OCI-LY3 (cell line): ENCODE results near the gene RPL38.

ENCODE experiments used
- H2AFZ ChIP-seq: fragments of 200-600, 300-600 bp; shearing (Covaris generic); 2 replicates; pipeline ENCODE4 v1.6.0; 2014; ENCODE audit warnings: antibody characterized with exemption, low read depth, low read length
- H3K27ac ChIP-seq: fragments of 200-600, 300-600 bp; sonication (generic); 2 replicates; pipeline ENCODE4 v1.5.1; 2014; ENCODE audit warnings: mild to moderate bottlenecking, low read length, moderate library complexity, mixed read lengths
- H3K27me3 ChIP-seq: fragments of 200-600, 300-600 bp; sonication (generic); 2 replicates; pipeline ENCODE4 v1.6.1; 2014; ENCODE audit warnings: low read depth, low read length, mixed read lengths
- H3K36me3 ChIP-seq: fragments of 200-600, 300-600 bp; sonication (generic); replicated peaks from 2 replicates; pipeline ENCODE3; 2014; ENCODE audit warnings: low read depth, low read length, mixed read lengths
- H3K4me1 ChIP-seq: fragments of 300-600, 200-600 bp; sonication (generic); 2 replicates; pipeline ENCODE4 v1.6.1; 2014; ENCODE audit warnings: low read length, mixed read lengths
- H3K4me2 ChIP-seq: fragments of 200-600, 300-600 bp; sonication (generic); 2 replicates; pipeline ENCODE4 v1.6.1; 2014; ENCODE audit warnings: low read length, mixed read lengths
- H3K4me3 ChIP-seq: fragments of 300-600, 200-600 bp; sonication (generic); 2 replicates; pipeline ENCODE4 v1.5.1; 2014; ENCODE audit warnings: antibody characterized with exemption, mild to moderate bottlenecking, low read length, moderate library complexity
- H3K79me2 ChIP-seq: fragments of 300-600, 200-600 bp; shearing (Covaris generic); 2 replicates; pipeline ENCODE4 v1.6.1; 2014; ENCODE audit warnings: mild to moderate bottlenecking, low read length, mixed read lengths
- H3K9ac ChIP-seq: fragments of 300-600, 200-600 bp; shearing (Covaris generic); 2 replicates; pipeline ENCODE4 v1.6.0; 2014; ENCODE audit warnings: mild to moderate bottlenecking, low read length, moderate library complexity
- H3K9me3 ChIP-seq: fragments of 200-600, 300-600 bp; shearing (Covaris generic); 2 replicates; pipeline ENCODE4 v1.6.1; 2014; ENCODE audit warnings: low read length, mixed read lengths; ENCODE audit not compliant: insufficient read depth
- H4K20me1 ChIP-seq: fragments of 200-600, 300-600 bp; sonication (generic); 2 replicates; pipeline ENCODE4 v1.6.1; 2016; ENCODE audit warnings: low read length, mixed read lengths; ENCODE audit not compliant: insufficient read depth
- EZH2phosphoT487 ChIP-seq: fragments of 200-600 bp; shearing (Covaris generic); IDR thresholded peaks from 2 replicates; pipeline ENCODE4 v1.6.1; 2018; ENCODE audit warnings: antibody characterized with exemption, mixed run types, low read depth
- TF ChIP-seq, protein P1 (sequence below): fragments of 200-600, 300-600 bp; sonication (generic); IDR thresholded peaks from 2 replicates; pipeline ENCODE4 v1.5.1; 2014; ENCODE audit warnings: antibody characterized with exemption, low read length, low read depth

The RPL38 gene

GRCh38 chr17:74182041-74182723 lies 21.3 kb upstream of the RPL38 start:
- Histone ChIP-seq H3K27ac (no peak overlapping the region), H3K27me3 (peaks cover 15% of the 10 kb centered on the region), H3K9me3 (no peaks in the 10 kb centered on the region), H3K4me1 (no peaks in the 10 kb centered on the region), H2AFZ (no peak overlapping the region), H3K36me3 (no peaks in the 10 kb centered on the region), H4K20me1 (no peaks in the 10 kb centered on the region), H3K4me3 (no peak overlapping the region), H3K4me2 (no peak overlapping the region), H3K79me2 (no peaks in the 10 kb centered on the region), H3K9ac (no peak overlapping the region)
- no peak for TF ChIP-seq EZH2phosphoT487
- TF ChIP-seq, protein P1, sequence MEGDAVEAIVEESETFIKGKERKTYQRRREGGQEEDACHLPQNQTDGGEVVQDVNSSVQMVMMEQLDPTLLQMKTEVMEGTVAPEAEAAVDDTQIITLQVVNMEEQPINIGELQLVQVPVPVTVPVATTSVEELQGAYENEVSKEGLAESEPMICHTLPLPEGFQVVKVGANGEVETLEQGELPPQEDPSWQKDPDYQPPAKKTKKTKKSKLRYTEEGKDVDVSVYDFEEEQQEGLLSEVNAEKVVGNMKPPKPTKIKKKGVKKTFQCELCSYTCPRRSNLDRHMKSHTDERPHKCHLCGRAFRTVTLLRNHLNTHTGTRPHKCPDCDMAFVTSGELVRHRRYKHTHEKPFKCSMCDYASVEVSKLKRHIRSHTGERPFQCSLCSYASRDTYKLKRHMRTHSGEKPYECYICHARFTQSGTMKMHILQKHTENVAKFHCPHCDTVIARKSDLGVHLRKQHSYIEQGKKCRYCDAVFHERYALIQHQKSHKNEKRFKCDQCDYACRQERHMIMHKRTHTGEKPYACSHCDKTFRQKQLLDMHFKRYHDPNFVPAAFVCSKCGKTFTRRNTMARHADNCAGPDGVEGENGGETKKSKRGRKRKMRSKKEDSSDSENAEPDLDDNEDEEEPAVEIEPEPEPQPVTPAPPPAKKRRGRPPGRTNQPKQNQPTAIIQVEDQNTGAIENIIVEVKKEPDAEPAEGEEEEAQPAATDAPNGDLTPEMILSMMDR, result no peak

DNA sequence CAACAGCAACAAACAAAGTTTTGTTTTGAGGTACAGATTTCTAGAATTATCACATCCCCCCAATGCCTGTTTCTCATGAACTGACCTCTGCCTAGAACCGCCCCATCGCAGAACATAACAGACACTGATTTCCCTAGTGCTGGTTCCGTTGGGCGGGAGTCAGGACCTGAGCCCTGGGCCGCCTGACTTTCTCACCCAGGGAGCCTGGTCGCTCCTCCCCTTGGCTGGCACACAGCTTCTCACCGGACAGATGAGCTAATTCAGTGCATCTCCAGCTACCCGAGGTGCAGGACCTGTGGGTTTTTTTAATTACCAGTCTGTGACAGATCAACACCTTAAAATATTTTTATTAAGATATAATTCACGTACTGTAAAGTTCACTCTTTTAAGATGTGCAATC lies 20.1 kb upstream of the RPL38 start:
- Histone ChIP-seq H3K27me3 (peaks cover 9% of the 10 kb centered on the region; the same call in 1 of the 2 replicates), H3K4me3 (no peak overlapping the region), H3K9ac (no peak overlapping the region), H3K4me2 (no peak overlapping the region), H3K79me2 (no peaks in the 10 kb centered on the region), H3K36me3 (no peaks in the 10 kb centered on the region), H4K20me1 (no peaks in the 10 kb centered on the region), H3K4me1 (no peaks in the 10 kb centered on the region), H3K9me3 (no peaks in the 10 kb centered on the region), H2AFZ (no peak overlapping the region), H3K27ac (no peak overlapping the region)
- TF ChIP-seq EZH2phosphoT487, result no peak
- TF ChIP-seq, protein P1, result no peak

DNA sequence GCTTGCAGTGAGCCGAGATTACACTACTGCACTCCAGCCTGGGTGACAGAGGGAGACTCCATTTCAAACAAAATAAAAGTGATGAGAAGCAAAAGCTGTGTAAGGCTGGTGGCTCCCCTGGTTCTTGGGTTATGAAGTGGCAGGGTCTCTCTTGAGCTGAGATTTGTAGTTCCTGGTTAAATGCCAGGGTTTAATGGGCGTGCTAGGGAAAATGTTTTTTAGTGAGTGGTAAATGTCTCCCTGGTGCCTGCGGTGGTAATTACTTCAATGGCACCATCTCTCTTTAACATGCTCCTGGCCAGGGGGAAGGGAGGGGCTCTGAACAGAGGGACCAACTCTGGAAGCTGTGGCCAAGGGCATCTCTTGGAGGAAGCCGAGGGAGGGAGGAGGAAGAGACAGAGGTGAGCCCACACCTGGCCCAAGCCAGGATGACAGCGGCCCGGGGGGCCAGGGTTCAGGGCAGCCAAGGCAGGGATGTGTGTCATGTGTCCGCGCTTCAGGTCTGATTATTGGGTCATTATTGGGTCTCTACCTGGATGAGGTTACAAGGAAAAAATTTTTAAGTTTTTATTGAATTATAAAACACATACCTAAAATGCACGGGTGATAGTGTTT lies 17.8 kb upstream of the RPL38 start:
- Histone ChIP-seq H3K36me3 (no peaks in the 10 kb centered on the region), H3K4me1 (no peaks in the 10 kb centered on the region), H4K20me1 (peaks cover 3% of the 10 kb centered on the region; the same call in 1 of the 2 replicates), H3K27ac (no peak overlapping the region), H3K79me2 (no peaks in the 10 kb centered on the region), H2AFZ (no peak overlapping the region), H3K9ac (no peak overlapping the region), H3K4me2 (no peak overlapping the region), H3K4me3 (no peak overlapping the region), H3K27me3 (peaks cover 2% of the 10 kb centered on the region; the same call in 1 of the 2 replicates), H3K9me3 (no peaks in the 10 kb centered on the region)
- no peak for TF ChIP-seq EZH2phosphoT487
- TF ChIP-seq, protein P1, result no peak

- Histone ChIP-seq H3K4me2 (no peak overlapping the region), H4K20me1 (peaks cover 4% of the 10 kb centered on the region; the same call in 1 of the 2 replicates), H3K27ac (no peak overlapping the region), H3K4me1 (no peaks in the 10 kb centered on the region), H3K9ac (no peak overlapping the region), H3K79me2 (no peaks in the 10 kb centered on the region), H2AFZ (no peak overlapping the region), H3K27me3 (no peaks in the 10 kb centered on the region; the same call in 1 of the 2 replicates), H3K9me3 (no peaks in the 10 kb centered on the region), H3K4me3 (no peak overlapping the region), H3K36me3 (no peaks in the 10 kb centered on the region)
- TF ChIP-seq, protein P1, result no peak
- TF ChIP-seq EZH2phosphoT487, result no peak
Measured at GRCh38 chr17:74186498-74186897, 17.0 kb upstream of the RPL38 start.
